Cardiac muscle cell (in vitro differentiated cells and primary cell): ENCODE data around the gene SEC31B. TPM values are rescaled to one million over a fixed set of nuclear protein-coding genes. Genes with fewer than 3 reads are reported as not detected.

Experiments
- DNase-seq, 2 donors: peaks; one replicate each; pipeline versions ENCODE4 v3.0.0 to v3.0.0-alpha.2; 2010 to 2017; ENCODE audit warnings: low read depth in 1 of 2, low spot score in 1 of 2
- H3K27ac ChIP-seq: fragments of 200-600 bp; sonication (generic); 2 replicates; pipeline ENCODE4 v1.5.1; 2016
- H3K27me3 ChIP-seq: fragments of 200-600 bp; sonication (generic); 2 replicates; pipeline ENCODE4 v1.6.0; 2016; ENCODE audit warnings: control low read depth
- H3K36me3 ChIP-seq: fragments of 200-600 bp; sonication (generic); 2 replicates; pipeline ENCODE4 v1.5.1; 2016; ENCODE audit warnings: control low read depth
- H3K4me1 ChIP-seq: fragments of 200-600 bp; sonication (generic); 2 replicates; pipeline ENCODE4 v1.8.1; 2017; ENCODE audit warnings: low read depth, mild to moderate bottlenecking, mixed run types
- H3K4me3 ChIP-seq: fragments of 200-600 bp; sonication (generic); 2 replicates; pipeline ENCODE4 v1.5.1; 2016; ENCODE audit warnings: mild to moderate bottlenecking
- H3K9me3 ChIP-seq: fragments of 200-600 bp; sonication (generic); 2 replicates; pipeline ENCODE4 v1.5.1; 2017; ENCODE audit warnings: low read depth, mild to moderate bottlenecking, control low read depth
- polyA plus RNA-seq: library from polyadenylated mRNA; unstranded; fragments of >200 nt; fragmentation: Nextera tagmentation; extraction: Ambion mirVana; gene quantifications from 2 replicates; pipeline ENCODE4 v1.2.1, GENCODE V29; 2016
- total RNA-seq: library from RNA; depleted of rRNA; stranded (reverse); fragments of >200 nt; gene quantifications from 2 replicates; pipeline ENCODE4 v1.2.3, GENCODE V29; 2016
- TF ChIP-seq, protein P1 (sequence below): IDR thresholded peaks from 2 replicates; pipeline ENCODE4 v1.5.1; 2012; ENCODE audit warnings: low read depth, mild to moderate bottlenecking, low read length

The SEC31B gene
- total and polyA plus RNA-seq, 2 experiments from 2014 or later = 13.2 to 23.1 TPM

GRCh38 chr10:100522107-100522801, 2.6 kb upstream of the SEC31B start:
- H3K36me3 ChIP-seq = peaks cover 27% of the 10 kb centered on the region
- H3K9me3 ChIP-seq = no peaks in the 10 kb centered on the region
- no peak for DNase-seq
- H3K4me1 ChIP-seq = no peaks in the 10 kb centered on the region
- TF ChIP-seq, protein P1, sequence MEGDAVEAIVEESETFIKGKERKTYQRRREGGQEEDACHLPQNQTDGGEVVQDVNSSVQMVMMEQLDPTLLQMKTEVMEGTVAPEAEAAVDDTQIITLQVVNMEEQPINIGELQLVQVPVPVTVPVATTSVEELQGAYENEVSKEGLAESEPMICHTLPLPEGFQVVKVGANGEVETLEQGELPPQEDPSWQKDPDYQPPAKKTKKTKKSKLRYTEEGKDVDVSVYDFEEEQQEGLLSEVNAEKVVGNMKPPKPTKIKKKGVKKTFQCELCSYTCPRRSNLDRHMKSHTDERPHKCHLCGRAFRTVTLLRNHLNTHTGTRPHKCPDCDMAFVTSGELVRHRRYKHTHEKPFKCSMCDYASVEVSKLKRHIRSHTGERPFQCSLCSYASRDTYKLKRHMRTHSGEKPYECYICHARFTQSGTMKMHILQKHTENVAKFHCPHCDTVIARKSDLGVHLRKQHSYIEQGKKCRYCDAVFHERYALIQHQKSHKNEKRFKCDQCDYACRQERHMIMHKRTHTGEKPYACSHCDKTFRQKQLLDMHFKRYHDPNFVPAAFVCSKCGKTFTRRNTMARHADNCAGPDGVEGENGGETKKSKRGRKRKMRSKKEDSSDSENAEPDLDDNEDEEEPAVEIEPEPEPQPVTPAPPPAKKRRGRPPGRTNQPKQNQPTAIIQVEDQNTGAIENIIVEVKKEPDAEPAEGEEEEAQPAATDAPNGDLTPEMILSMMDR = no peak
- no peak overlapping the region for H3K27ac ChIP-seq
- no peak overlapping the region for H3K4me3 ChIP-seq
- peaks cover 11% of the 10 kb centered on the region for H3K27me3 ChIP-seq

DNA sequence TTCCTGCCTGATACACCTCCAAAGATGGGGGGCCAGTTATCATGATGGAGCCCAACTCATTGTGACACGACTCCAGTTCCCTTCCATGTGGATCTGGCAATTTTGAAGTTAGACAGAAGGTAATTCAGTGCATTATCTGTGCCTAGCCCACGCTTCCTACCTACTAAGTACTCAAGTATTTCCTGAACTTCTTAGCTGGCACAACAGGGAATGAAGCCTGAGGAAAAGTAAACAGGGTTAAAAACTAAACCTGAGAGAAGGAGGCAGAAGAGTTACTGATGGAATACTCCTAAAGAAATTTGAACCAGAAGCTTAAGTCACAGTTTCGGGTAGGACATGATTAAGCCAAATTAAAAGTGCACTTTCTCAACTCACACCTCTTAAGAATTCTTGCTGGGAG, 1.1 kb upstream of the SEC31B start:
- H3K4me3 ChIP-seq = no peak overlapping the region
- DNase-seq = peak in 1 of 2 donors; percentile 48
- peaks cover 11% of the 10 kb centered on the region for H3K27me3 ChIP-seq
- H3K9me3 ChIP-seq = no peaks in the 10 kb centered on the region
- peaks cover 14% of the 10 kb centered on the region for H3K36me3 ChIP-seq
- no peak overlapping the region for H3K27ac ChIP-seq
- no peaks in the 10 kb centered on the region for H3K4me1 ChIP-seq
- TF ChIP-seq, protein P1 = no peak

GRCh38 chr10:100518761-100519241, 860 bp downstream of the SEC31B start:
- H3K9me3 ChIP-seq = no peaks in the 10 kb centered on the region
- no peak overlapping the region for H3K27ac ChIP-seq
- no peaks in the 10 kb centered on the region for H3K4me1 ChIP-seq
- TF ChIP-seq, protein P1 = peak; percentile 63
- peak; percentile 72 to 84 for DNase-seq
- peaks cover under 1% of the 10 kb centered on the region for H3K36me3 ChIP-seq
- H3K27me3 ChIP-seq = peaks cover 11% of the 10 kb centered on the region
- peak overlapping the region; percentile 28 for H3K4me3 ChIP-seq

DNA sequence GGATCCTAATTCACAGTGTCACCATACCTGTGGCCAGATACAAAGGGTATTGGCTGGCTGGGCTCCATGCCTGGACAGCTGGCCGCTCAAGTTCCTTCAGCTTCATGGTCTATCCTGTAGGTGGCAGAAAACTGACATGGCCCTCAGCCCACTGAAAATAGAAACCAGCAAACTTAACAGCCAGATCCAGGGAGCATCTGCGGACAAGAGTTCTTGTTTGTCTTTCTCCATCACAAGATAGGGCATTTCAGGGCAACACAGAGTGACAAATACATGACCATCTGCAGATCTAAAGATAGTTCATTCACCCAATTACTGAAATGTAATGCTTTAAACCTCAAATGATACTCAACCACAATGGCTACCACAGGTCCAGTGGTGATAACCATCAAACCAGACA, 2.8 kb downstream of the SEC31B start:
- Histone ChIP-seq H3K9me3 (no peaks in the 10 kb centered on the region), H3K36me3 (no peaks in the 10 kb centered on the region), H3K27me3 (peaks cover 11% of the 10 kb centered on the region), H3K27ac (no peak overlapping the region), H3K4me3 (no peak overlapping the region), H3K4me1 (peaks cover 9% of the 10 kb centered on the region)
- TF ChIP-seq, protein P1 = peak; percentile 19
- DNase-seq = peak in 1 of 2 donors; percentile 17

DNA sequence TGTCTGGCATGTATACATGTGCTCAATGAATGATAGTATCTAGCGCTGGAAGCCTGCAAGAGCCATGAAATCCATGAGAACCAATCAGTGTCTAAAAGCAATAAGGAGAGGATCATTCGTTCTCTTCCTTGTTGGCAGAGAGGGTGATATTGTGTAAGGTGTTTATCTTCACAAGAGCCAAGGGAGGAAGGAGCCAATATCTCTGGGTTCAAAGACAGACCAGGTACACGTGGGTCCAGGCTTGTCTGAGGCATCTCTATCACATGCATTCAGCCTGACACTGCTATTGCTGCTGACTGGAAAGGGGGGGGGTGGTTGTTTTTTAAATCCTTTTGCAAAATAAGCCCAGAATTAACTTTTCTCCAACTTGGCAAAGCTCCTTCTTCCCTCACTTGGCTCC, 4.0 kb downstream of the SEC31B start:
- Histone ChIP-seq H3K4me1 (peaks cover 9% of the 10 kb centered on the region), H3K27me3 (peaks cover 8% of the 10 kb centered on the region), H3K27ac (no peak overlapping the region), H3K4me3 (no peak overlapping the region), H3K9me3 (no peaks in the 10 kb centered on the region), H3K36me3 (no peaks in the 10 kb centered on the region)
- TF ChIP-seq, protein P1 = no peak
- no peak for DNase-seq
